ENCODE results near the gene SCLT1. TPM values are rescaled to one million over a fixed set of nuclear protein-coding genes. Genes with fewer than 3 reads are reported as not detected.

The SCLT1 gene
- total RNA-seq, 1 experiment from 2014 or later: 11.3 TPM

GRCh38 chr4:128840711-128841318 lies 252.5 kb downstream of the SCLT1 start:
- Histone ChIP-seq H2BK5ac (ENCODE audit: insufficient read length, low read length) (no peak overlapping the region), H2BK12ac (ENCODE audit: insufficient read length, low read depth, low read length) (no peak overlapping the region), H3K14ac (ENCODE audit: insufficient read depth, low read length) (no peak overlapping the region), H3K9me3 (ENCODE audit: control insufficient read depth, low read depth, low read length) (no peaks in the 10 kb centered on the region), H3K4me2 (ENCODE audit: insufficient read depth, insufficient read length, low read length) (no peak overlapping the region), H2BK15ac (ENCODE audit: low read depth, low read length) (no peak overlapping the region), H4K8ac (replicated peaks; ENCODE audit: insufficient read length, low read depth, low read length) (no peak overlapping the region), H3K23ac (ENCODE audit: insufficient read length, low read depth, low read length) (no peak overlapping the region), H2AK5ac (ENCODE audit: insufficient read length, low read length) (no peak overlapping the region), H4K91ac (ENCODE audit: insufficient read length, low read depth, low read length) (no peak overlapping the region), H3K4ac (ENCODE audit: low read depth, low read length) (no peak overlapping the region), H3K79me2 (ENCODE audit: insufficient read depth, low read length) (peaks cover 72% of the 10 kb centered on the region), H4K20me1 (ENCODE audit: control insufficient read depth, insufficient read depth, insufficient read length) (no peaks in the 10 kb centered on the region), H4K5ac (ENCODE audit: insufficient read length, low read depth, low read length) (no peak overlapping the region), H3K23me2 (ENCODE audit: insufficient read length, low read depth, low read length, poor library complexity, severe bottlenecking) (no peaks in the 10 kb centered on the region), H3K9ac (ENCODE audit: extremely low read depth, insufficient read length, low read length) (no peak overlapping the region), H2BK20ac (ENCODE audit: low read depth, low read length, poor library complexity, severe bottlenecking) (no peak overlapping the region), H2BK120ac (ENCODE audit: low read depth, low read length, poor library complexity, severe bottlenecking) (no peak overlapping the region), H3K56ac (ENCODE audit: insufficient read length, low read depth, low read length) (no peak overlapping the region), H3K27ac (ENCODE audit: insufficient read length, low read depth, low read length) (no peak overlapping the region), H3K4me1 (ENCODE audit: insufficient read depth, low read length) (peaks cover 11% of the 10 kb centered on the region), H2AFZ (ENCODE audit: low read length) (no peak overlapping the region), H3K18ac (ENCODE audit: insufficient read length, low read depth, low read length) (no peak overlapping the region), H3K27me3 (ENCODE audit: insufficient read depth, low read length) (no peaks in the 10 kb centered on the region), H3T11ph (ENCODE audit: low read length) (no peak overlapping the region), H3K79me1 (ENCODE audit: insufficient read depth, low read depth, low read length, poor library complexity, severe bottlenecking) (peaks cover 5% of the 10 kb centered on the region)
- no peaks in the 10 kb centered on the region for H3K27me3 Mint-ChIP-seq (ENCODE audit: low read depth)
- H3K9me3 Mint-ChIP-seq: no peaks in the 10 kb centered on the region
- peaks cover 68 to 69% of the 10 kb centered on the region in 2 experiments for H3K4me1 Mint-ChIP-seq
- H3K4me3 Mint-ChIP-seq: no peak overlapping the region; a peak in 1 of 5 replicates
- peak; percentile 30; the same call in 2 of the 3 replicates for TF ChIP-seq CTCF (conservative IDR thresholded peaks at IDR 0.05)
- peaks cover 51 to 90% (median 85%) of the 10 kb centered on the region in 3 experiments for H3K36me3 Mint-ChIP-seq (ENCODE audit: insufficient read depth in 1 of 3, low read depth in 3 of 3)
- peak overlapping the region in 2 of 3 experiments; percentile 62 to 72; a peak in 5 of 7 replicates for H3K27ac Mint-ChIP-seq
- no CpG with 5 or more reads among the region's 2 CpGs for WGBS (ENCODE audit: extremely low coverage, insufficient read length, low lambda C conversion rate)
- DNase-seq: no peak
